Smooth muscle cell (in vitro differentiated cells): ENCODE measurements around the gene AHRR. TPM values are rescaled to one million over a fixed set of nuclear protein-coding genes. Genes with fewer than 3 reads are reported as not detected.

Experiments
- DNase-seq: peaks from one replicate; lab custom pipeline; 2025; ENCODE audit not compliant: unreplicated experiment; lab: John Stamatoyannopoulos, UW
- H2AFZ ChIP-seq: fragments of 200-600 bp; sonication (generic); 2 replicates; pipeline ENCODE4 v1.6.0; 2016; ENCODE audit warnings: antibody characterized with exemption, low read depth, mild to moderate bottlenecking
- H3F3A ChIP-seq: fragments of 200-600 bp; sonication (generic); 2 replicates; pipeline ENCODE4 v1.6.0; 2017; ENCODE audit warnings: antibody characterized with exemption, low read depth
- H3K27ac ChIP-seq: fragments of 200-600 bp; sonication (generic); 2 replicates; pipeline ENCODE4 v1.5.1; 2016; ENCODE audit warnings: low read depth, mild to moderate bottlenecking
- H3K27me3 ChIP-seq: fragments of 200-600 bp; sonication (generic); 2 replicates; pipeline ENCODE4 v1.6.1; 2016; ENCODE audit warnings: low read depth, mild to moderate bottlenecking
- H3K36me3 ChIP-seq: fragments of 200-600 bp; sonication (generic); 2 replicates; pipeline ENCODE4 v1.5.1; 2016; ENCODE audit warnings: low read depth
- H3K4me1 ChIP-seq: fragments of 200-600 bp; sonication (generic); 2 replicates; pipeline ENCODE4 v1.5.1; 2016; ENCODE audit warnings: low read depth
- H3K4me2 ChIP-seq: fragments of 200-600 bp; sonication (generic); 2 replicates; pipeline ENCODE4 v1.6.0; 2016; ENCODE audit warnings: mild to moderate bottlenecking
- H3K4me3 ChIP-seq: fragments of 200-600 bp; sonication (generic); 2 replicates; pipeline ENCODE4 v1.5.1; 2016; ENCODE audit warnings: mild to moderate bottlenecking
- H3K79me2 ChIP-seq: fragments of 200-600 bp; sonication (generic); 2 replicates; pipeline ENCODE4 v1.6.0; 2016; ENCODE audit warnings: low read depth, mild to moderate bottlenecking
- H3K9ac ChIP-seq: fragments of 200-600 bp; sonication (generic); 2 replicates; pipeline ENCODE4 v1.6.0; 2016; ENCODE audit warnings: low read depth
- H3K9me3 ChIP-seq: fragments of 200-600 bp; sonication (generic); replicated peaks from 2 replicates; pipeline ENCODE4 v1.5.1; 2016; ENCODE audit warnings: low read depth
- H4K20me1 ChIP-seq: fragments of 200-600 bp; sonication (generic); 2 replicates; pipeline ENCODE4 v1.6.0; 2016; ENCODE audit warnings: low read depth
- CTCF ChIP-seq: fragments of 200-600 bp; sonication (generic); IDR thresholded peaks from 2 replicates; pipeline ENCODE4 v1.5.1; 2017; ENCODE audit warnings: borderline replicate concordance, mild to moderate bottlenecking, antibody characterized with exemption; ENCODE audit not compliant: insufficient read depth, poor library complexity, severe bottlenecking
- WGBS: methylation state at CpG from one replicate; pipeline ENCODE4 v1.1.7; 2016; ENCODE audit warnings: low lambda C conversion rate; 5-methylcytosine and 5-hydroxymethylcytosine counted together
- polyA plus RNA-seq: library from polyadenylated mRNA; unstranded; fragments of >200 nt; fragmentation: Nextera tagmentation; extraction: Ambion mirVana; gene quantifications from 2 replicates; pipeline ENCODE4 v1.2.1, GENCODE V29; 2016
- total RNA-seq: library from RNA; depleted of rRNA; stranded (reverse); fragments of >200 nt; gene quantifications from 2 replicates; pipeline ENCODE4 v1.2.3, GENCODE V29; 2014

Gene AHRR
- total and polyA plus RNA-seq, 2 experiments from 2014 or later = 14.4 to 18.2 TPM

- DNase-seq = no peak
- Histone ChIP-seq H3K9ac (no peak overlapping the region), H2AFZ (no peak overlapping the region), H3K79me2 (no peaks in the 10 kb centered on the region), H4K20me1 (no peaks in the 10 kb centered on the region), H3K4me3 (no peak overlapping the region), H3K27me3 (no peaks in the 10 kb centered on the region), H3K27ac (no peak overlapping the region), H3K36me3 (no peaks in the 10 kb centered on the region), H3F3A (no peaks in the 10 kb centered on the region), H3K9me3 (no peaks in the 10 kb centered on the region), H3K4me2 (no peak overlapping the region), H3K4me1 (peaks cover 6% of the 10 kb centered on the region)
- WGBS = 93% methylated on average over 12 of the region's 12 CpGs
- TF ChIP-seq CTCF = no peak
Measured at GRCh38 chr5:404666-405241, 83.2 kb downstream of the AHRR start.

GRCh38 chr5:405421-405820 lies 83.9 kb downstream of the AHRR start:
- 90% methylated on average over 18 of the region's 18 CpGs for WGBS
- Histone ChIP-seq H3K9ac (no peak overlapping the region), H3K36me3 (no peaks in the 10 kb centered on the region), H3F3A (no peaks in the 10 kb centered on the region), H3K27me3 (no peaks in the 10 kb centered on the region), H3K79me2 (no peaks in the 10 kb centered on the region), H3K4me2 (no peak overlapping the region), H3K9me3 (no peaks in the 10 kb centered on the region), H3K4me3 (no peak overlapping the region), H2AFZ (no peak overlapping the region), H3K4me1 (peaks cover 1% of the 10 kb centered on the region), H4K20me1 (no peaks in the 10 kb centered on the region), H3K27ac (no peak overlapping the region)
- no peak for TF ChIP-seq CTCF
- no peak for DNase-seq

GRCh38 chr5:406041-406440 lies 84.5 kb downstream of the AHRR start:
- no peak overlapping the region for H3K4me2 ChIP-seq
- H3K79me2 ChIP-seq = no peaks in the 10 kb centered on the region
- H2AFZ ChIP-seq = no peak overlapping the region
- no peaks in the 10 kb centered on the region for H3K9me3 ChIP-seq
- H3K36me3 ChIP-seq = no peaks in the 10 kb centered on the region
- H3K27ac ChIP-seq = no peak overlapping the region
- no peak for TF ChIP-seq CTCF
- H3K4me3 ChIP-seq = no peak overlapping the region
- no peak for DNase-seq
- WGBS = 91% methylated on average over 9 of the region's 9 CpGs
- H3K4me1 ChIP-seq = no peaks in the 10 kb centered on the region
- no peak overlapping the region for H3K9ac ChIP-seq
- no peaks in the 10 kb centered on the region for H3F3A ChIP-seq
- no peaks in the 10 kb centered on the region for H3K27me3 ChIP-seq
- no peaks in the 10 kb centered on the region for H4K20me1 ChIP-seq

- H3K4me3 ChIP-seq = no peak overlapping the region
- no peak for TF ChIP-seq CTCF
- H2AFZ ChIP-seq = no peak overlapping the region
- H3K9me3 ChIP-seq = no peaks in the 10 kb centered on the region
- no peaks in the 10 kb centered on the region for H3K79me2 ChIP-seq
- WGBS = 80% methylated on average over 6 of the region's 6 CpGs
- DNase-seq = no peak
- no peak overlapping the region for H3K9ac ChIP-seq
- no peak overlapping the region for H3K27ac ChIP-seq
- no peaks in the 10 kb centered on the region for H3K4me1 ChIP-seq
- H3K4me2 ChIP-seq = no peak overlapping the region
- H3K36me3 ChIP-seq = no peaks in the 10 kb centered on the region
- no peaks in the 10 kb centered on the region for H3K27me3 ChIP-seq
- peaks cover 5% of the 10 kb centered on the region for H3F3A ChIP-seq
- H4K20me1 ChIP-seq = no peaks in the 10 kb centered on the region
Measured at GRCh38 chr5:407051-407450, 85.5 kb downstream of the AHRR start.
